ENCODE results near the gene CLMP. TPM values are rescaled to one million over a fixed set of nuclear protein-coding genes. Genes with fewer than 3 reads are reported as not detected.
A peak's percentile ranks its signal among the peaks of the same experiment; 100 is the strongest.
"Not testable (repeated sequence)": the region's sequence is repeated elsewhere in the genome, so short reads cannot be mapped to it uniquely, and the experiment has no call there.

Gene CLMP
- polyA plus RNA-seq, 4 donors = 28.1 to 85.7 (median 40.0) TPM

DNA sequence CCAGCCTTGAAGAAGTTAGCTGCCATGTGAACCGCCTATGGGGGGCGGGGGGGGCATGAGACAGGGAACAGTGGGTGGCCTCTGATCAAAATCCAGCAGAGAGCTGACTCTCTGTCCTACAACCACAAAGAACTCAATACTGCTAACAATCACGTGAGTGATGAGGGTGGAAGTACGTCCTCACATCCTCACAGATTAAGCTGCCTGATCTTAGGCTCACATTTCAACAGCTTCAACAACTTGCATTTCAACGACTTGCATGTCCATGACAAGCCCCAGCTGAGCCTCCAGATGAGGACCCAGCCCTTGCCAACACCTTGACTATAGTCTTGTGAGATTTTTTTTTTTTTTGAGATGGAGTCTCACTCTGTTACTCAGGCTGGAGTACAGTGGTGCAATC, 51.6 kb downstream of the CLMP start:
- DNase-seq (ENCODE audit: low read depth in 4 of 4, low spot score in 3 of 4) = no peak

DNA sequence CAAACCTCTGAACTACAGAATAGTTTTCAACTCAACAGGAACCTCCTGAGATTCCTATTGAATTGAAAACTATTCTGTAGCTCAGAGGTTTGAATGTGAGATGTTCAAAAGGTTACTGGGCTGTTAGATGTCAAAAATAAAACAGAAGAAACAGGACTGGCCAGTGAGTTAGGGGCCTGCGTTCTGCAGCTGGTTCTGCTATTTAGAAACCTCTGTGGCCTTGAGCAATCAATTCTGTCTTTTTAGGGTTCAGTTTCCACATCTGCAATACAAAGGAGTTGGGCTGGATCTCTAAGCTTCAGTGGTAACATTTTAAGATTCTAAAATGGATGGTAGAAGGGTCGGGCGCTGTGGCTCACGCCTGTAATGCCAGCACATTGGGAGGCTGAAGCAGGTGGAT, 55.8 kb downstream of the CLMP start:
- no peak for DNase-seq (ENCODE audit: low read depth in 4 of 4, low spot score in 3 of 4)

DNA sequence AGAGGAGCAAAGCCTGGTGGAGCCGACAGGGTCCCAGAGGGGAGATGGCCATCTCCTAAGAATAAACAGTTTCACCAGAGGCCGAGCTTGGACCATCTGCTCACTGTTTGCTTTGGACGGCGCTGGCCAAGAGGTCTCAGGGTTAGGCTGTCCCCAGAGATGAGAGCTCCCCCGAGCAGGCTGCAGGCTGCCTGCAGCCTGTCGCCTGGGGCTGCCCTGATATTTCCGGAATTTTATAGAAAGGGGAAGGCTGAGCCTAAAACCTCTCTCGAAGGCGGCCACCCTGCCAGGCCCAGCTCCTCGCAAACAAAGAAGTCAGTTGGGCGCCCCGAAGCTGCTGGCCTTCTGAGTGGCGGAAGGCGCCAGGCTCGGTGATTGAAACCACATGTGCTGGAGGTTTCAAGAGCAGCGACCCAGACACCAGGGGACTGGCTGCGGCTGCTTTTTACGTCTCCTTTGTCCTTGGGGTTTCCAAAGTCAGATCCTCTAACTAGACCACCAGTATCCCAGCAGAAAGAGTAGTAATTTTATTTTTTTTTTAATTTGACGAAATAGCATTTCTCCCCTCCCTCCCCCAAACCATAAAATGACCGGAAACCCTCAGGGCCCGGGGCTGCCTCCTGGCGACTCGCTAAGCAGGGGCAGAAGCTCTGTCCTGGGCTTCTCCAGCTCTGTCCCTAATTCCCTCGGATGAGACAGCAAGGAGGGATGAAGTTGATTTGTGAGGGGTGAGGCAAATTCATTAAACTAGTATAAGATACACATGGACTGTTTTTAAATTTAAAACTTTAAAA, 57.4 kb downstream of the CLMP start:
- peak; percentile 71 to 75 (median 73) for DNase-seq (ENCODE audit: low read depth in 4 of 4, low spot score in 3 of 4)

DNA sequence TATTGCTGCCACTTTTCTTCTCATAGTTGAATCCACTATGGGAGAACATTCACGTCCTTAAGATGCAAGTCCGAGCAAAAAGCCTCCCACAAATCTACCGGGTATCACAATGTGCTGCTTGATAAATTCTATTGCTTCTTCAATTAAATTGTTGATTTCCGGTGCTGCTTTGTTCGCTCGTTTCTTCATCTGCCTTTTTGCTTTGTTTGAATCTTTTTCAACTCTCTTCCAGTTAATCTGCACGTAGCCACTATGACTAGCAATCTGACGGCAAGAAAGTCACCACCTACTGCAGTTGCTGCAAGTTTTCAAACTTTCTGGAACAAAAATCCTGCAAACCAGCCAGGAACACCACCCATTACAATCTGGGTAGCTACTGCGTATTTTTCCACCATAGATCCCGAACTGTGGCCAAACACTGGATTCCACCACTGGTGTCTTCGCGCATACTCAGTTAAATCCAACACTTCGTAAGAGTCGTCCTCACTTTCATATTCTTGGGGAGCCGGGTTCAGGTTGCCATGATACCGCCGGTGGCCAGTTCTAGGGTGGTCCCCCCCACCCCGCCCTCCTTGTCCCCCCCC, 59.1 kb downstream of the CLMP start:
- no peak for DNase-seq (ENCODE audit: low read depth in 4 of 4, low spot score in 3 of 4)

DNA sequence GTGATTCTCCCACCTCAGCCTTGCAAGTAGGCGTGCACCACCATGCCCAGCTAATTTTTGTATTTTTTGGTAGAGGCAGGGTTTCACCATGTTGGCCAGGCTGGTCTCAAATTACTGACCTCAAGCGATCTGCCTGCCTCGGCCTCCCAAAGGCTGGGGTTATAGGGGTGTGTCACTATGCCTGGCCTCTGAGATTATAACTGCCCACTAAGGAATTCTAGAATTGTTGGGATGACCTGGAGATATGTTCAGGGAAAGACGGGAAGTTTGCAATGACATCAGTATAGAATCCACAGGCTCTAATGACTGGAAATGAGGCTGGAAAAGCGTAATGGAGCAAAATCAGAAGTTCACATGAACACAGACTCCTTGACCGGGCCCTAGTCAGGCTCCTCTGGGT, 62.2 kb downstream of the CLMP start:
- no peak for DNase-seq (ENCODE audit: low read depth in 4 of 4, low spot score in 3 of 4)

DNA sequence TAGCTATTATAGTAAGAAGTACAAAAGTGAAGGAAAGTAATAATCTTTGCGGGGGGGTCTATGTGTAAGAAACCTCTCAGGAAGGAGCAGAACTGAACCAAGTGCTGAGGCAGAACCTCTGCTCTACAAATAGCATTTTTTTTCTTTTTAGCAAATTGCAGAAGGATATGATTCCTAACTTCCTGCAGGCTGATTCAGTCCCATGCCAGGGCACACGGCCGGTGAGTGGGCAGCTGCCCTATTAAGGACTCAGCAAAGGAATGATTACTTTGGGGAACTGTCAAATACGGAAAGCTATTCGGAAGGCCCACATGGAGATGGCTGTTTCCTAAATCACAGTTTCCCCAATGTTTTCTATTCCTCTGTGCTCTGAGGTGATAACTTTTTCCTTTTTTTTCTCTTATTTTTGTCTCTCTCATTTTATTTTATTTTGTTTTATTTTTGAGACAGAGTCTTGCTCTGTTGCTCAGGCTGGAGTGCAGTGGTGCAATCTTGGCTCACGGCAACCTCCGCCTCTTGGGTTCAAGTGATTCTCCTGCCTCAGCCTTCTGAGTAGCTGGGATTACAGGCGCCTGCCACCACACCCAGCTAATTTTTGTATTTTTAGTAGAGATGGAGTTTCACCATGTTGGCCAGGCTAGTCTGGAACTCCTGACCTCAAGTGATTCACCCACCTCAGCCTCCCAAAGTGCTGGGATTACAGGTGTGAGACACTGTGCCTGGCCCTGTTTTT, 62.8 kb downstream of the CLMP start:
- DNase-seq (ENCODE audit: low read depth in 4 of 4, low spot score in 3 of 4) = not testable (repeated sequence)

DNA sequence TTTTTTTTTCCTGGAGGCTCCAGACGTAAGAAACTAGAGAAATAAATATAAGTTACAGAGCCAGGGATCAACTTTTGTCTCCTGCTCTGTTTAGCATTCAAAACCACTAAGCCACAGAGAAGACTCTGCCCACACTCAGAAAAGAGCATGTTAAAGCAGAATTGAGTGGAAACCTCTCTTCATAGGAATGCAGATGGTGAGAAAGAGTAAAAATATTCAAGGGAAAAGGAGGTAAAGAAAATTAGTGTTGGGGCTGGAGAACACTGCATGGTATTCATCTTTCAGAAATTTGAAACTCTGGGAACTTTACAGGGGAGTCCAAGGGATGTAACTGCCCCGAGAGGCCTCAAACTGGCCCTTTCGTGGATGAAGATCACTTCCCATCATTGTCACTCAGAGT, 65.1 kb downstream of the CLMP start:
- no peak for DNase-seq (ENCODE audit: low read depth in 4 of 4, low spot score in 3 of 4)

DNA sequence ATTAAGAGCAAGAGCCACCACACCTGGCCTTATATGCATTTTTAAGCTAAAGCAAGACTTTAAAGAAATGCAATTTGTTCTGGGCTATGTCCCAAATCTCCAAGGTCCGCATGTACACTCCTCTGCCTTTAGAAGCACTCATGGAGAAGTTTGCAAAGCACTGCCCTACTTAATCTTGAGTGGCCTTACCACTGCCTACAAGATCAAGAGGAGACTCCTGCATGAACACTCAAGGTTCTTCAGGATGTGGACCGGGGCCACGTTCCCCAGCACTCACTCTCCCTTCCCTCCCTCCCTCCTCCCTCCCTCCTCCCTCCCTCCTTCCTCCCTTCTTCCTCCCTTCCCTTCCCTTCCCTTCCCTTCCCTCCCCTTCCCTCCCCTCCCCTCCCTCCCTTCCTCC, 69.9 kb downstream of the CLMP start:
- no peak for DNase-seq (ENCODE audit: low read depth in 4 of 4, low spot score in 3 of 4)

DNA sequence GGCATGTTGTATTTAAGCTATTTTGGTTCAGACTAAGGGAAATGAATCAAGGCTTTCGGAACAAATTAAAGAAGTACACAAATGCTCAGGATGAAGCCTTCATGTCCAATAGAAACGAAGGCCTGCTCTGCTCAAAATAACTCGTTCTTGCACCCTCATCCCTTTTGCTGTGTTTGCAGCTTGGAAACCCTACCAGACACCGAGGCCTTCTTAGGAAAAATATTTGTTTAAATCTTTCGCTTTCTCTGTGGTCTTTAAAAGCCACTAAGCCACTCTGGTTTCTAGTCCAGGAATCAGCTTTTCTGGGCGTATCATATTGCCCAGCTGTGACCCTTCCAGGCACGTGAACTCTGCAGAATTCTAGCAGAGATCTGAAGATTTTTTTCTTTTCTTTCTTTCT, 72.2 kb downstream of the CLMP start:
- no peak for DNase-seq (ENCODE audit: low read depth in 4 of 4, low spot score in 3 of 4)

DNA sequence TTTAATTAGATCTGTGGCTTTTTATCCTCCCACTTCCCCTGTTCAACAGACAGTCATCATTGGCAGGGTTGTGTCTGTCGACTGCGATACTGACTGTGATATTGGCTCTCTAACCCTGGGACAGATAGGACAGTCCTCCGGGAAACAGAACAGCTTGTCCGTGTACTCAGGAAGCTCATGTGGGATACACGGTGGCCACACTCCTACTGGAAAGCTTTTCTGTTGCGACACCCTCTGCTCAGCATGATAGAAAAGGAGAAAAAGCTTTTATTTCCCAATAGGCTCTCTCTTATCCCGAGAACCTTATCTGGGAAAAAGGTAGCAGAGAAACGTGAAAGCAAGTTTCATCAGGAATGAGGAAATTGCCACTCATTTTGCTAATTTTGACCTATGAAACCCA, 72.7 kb downstream of the CLMP start:
- no peak for DNase-seq (ENCODE audit: low read depth in 4 of 4, low spot score in 3 of 4)

DNA sequence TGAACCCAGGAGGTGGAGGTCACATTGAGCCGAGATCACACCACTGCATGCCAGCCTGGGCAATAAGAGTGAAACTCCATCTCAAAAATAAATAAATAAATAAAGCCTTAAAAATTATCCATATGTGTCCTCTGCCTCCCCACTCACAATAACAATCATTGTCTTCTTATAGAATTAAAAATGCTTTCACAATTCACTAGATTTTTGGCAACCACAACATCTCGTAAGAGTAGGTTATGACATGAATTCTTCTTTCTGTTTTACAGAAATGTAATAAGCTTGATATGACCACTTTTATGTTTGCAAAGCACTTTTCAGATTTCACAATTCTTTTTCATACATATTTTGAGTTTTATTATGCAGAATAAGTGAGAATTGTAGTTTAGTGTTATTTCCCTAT, 78.6 kb downstream of the CLMP start:
- no peak for DNase-seq (ENCODE audit: low read depth in 4 of 4, low spot score in 3 of 4)

DNA sequence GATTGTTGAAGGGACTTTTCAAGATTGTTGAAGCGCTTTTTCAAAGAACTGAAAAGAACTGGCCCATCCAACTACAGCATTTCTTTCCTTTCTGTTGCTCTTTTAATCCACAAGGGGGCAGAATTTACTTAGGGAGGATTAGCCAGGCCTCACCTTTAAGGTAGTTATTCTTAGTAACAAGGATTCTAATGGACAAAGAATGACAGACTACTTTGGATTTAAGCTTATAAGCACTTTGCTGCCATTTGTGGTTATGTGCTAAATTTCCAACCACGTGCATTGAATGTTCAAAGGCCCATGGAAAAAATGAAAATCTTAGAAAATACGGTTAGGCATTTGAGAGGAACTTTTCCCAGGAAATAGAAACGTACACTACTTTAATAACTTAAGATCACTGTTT, 83.6 kb downstream of the CLMP start:
- DNase-seq (ENCODE audit: low read depth in 4 of 4, low spot score in 3 of 4) = peak in 1 of 4 donors; percentile 20

DNA sequence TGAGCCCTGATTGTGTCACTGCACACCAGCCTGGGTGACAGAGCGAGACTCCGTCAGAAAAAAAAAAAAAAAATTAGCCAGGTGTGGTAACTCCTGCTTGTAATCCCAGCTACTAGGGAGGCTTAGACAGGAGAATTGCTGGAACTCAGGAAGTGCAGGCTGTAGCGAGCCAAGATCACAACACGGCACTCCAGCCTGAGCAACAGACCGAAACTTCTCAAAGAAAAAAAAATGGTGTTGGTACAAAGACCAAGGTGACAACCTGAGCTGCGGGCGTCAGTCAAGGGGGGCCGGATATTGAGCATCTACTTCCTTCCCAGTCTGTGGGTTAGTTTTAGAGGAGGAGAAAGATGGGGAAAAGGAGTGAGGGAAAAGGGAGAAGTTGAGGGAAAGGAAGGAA, 84.7 kb downstream of the CLMP start:
- DNase-seq (ENCODE audit: low read depth in 4 of 4, low spot score in 3 of 4) = no peak

DNA sequence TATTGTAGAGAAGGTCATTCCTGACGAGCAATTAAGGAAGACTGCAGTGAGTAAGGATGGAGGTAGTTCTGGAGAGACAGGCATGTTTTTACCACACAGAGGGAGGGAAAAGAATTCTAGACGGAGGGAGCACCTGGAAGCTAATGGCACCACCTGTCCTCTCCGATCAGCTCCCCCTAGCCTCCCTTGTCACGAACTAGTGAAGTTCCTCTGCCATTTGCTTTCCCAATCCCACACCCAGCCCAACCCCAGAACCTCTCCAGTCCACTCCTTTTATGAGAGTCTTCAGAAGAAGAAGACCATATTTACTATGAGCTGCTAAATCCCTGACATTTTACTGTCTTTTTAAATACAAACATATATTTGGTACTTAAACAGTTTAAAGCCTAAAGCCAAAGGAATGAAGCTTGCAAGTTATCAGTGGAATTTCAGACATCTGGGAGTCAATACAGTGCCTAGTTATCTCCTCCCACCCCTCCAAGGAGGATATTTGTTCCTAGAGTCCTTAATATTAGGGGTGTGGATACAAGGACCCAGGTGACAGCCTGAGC, 87.0 kb downstream of the CLMP start:
- DNase-seq (ENCODE audit: low read depth in 4 of 4, low spot score in 3 of 4) = no peak

DNA sequence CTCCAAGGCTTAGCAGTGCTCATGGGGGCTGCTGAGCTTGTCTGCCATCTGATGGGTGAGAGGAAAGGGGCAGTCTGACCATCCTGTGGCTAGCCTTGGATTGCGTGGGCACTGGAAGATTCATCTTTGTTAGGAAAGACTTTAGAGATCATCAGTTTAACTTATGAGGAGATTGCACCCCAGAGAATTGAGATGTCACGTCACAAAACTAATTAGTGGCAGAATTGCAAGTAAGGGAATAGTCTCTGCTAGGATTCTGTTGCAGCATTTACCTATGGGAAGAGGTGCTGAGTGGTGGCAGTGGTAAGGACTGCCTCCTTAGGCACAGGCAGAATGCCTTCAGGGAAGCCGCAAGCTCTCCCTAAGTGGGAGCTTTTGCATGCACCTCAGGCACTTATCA, 90.4 kb downstream of the CLMP start:
- DNase-seq (ENCODE audit: low read depth in 4 of 4, low spot score in 3 of 4) = no peak

DNA sequence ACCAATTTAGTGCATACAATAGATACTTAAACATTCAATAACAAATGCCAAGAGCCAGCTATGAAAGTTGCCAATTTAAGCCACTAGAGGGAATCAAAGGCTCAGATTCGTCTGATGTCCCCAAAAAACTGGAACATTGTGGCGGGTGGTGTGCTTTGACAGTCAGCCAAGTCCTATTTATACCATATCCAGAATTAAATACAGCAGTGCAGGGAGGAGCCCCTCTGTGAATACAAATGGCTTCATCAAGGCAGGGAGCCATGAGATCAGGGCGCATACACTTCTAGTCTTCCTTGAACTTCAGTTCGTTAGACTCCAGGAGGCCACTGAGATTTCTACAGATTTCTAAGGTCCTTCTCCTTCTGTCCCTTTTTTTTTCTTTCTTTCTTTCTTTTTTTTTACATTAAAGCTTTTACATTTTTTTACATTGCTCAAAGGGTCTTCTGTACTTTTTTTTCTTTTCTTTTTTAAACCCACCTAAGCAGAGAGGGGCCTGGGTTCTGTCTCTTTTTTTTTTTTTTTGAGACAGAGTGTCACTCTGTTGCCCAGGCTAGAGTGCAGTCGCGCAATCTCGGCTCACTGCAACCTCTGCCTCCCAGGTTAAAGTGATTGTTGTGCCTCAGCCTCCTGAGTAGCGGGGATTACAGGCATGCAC, 91.6 kb downstream of the CLMP start:
- DNase-seq (ENCODE audit: low read depth in 4 of 4, low spot score in 3 of 4) = peak; percentile 57 to 69 (median 58)

DNA sequence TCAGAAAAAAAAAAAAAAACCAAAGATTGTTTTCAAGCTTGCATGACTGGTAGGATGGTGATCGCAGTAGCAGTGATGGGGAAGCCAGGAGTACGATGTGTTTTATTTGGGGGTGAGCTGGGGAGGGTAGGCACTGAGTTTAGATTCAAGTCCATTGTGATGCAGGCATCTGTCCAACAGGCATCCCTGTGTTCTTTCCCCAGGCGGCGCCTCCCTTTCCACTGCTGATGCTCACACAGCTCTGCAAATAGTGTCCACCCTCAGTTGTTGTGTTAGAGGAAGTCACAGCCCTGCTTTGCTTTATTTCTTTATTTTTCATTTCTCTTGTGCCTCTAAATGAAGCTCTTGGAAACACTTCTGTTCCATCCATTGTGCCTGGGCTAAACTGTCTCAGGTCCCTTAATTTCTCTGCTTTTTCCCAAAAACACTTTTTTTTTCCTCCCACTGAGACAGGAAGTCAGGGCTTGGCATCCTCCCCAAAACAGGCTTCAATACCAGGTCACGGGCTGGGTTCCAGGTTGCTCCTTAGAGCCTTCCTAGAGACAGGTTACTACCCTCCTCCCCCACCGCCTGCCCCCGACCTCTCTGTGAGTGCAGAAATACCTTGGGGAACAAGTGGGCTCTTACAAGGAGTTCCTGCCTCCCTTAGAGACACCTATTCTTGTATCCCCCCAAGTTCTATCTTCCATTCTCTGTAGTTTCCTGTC, 94.5 kb downstream of the CLMP start:
- DNase-seq (ENCODE audit: low read depth in 4 of 4, low spot score in 3 of 4) = no peak

DNA sequence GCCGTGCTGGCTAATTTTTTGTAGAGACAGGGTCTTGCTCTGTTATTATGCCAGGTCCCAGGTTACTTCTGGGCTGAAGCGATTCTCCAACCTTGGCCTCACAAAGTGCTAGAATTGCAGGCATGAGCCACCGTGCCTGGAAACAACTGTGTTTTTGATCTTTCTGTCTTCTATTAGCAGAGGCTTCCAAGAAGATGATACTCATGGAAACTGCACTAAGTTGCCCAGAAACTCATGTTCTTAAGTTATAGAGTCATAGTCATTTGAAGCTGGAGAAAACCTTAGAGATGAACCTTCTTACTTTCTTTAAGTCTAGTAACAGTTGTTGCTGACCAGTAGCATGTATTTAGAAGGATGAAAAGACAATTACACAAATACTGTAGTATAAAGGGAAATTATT, 96.1 kb downstream of the CLMP start:
- no peak for DNase-seq (ENCODE audit: low read depth in 4 of 4, low spot score in 3 of 4)

DNA sequence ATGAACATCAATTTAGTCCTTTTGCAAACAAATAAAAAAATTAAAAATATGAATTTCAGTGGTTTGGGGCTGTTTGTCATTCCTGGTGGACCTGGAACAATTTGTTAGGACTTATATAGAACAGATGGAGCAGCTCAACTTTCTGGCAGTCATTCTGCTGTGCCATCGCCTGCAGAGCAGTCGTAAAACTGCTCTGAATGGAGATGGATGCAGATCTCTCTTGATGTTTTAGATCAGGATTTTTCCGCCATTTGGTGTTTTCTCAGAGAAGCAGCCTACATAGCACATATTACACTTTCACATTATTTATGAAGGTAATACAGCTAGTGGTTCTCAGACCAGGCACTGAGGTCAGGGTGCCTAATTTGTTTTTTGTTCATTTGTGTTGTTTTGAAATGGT, 101.3 kb downstream of the CLMP start:
- no peak for DNase-seq (ENCODE audit: low read depth in 4 of 4, low spot score in 3 of 4)

DNA sequence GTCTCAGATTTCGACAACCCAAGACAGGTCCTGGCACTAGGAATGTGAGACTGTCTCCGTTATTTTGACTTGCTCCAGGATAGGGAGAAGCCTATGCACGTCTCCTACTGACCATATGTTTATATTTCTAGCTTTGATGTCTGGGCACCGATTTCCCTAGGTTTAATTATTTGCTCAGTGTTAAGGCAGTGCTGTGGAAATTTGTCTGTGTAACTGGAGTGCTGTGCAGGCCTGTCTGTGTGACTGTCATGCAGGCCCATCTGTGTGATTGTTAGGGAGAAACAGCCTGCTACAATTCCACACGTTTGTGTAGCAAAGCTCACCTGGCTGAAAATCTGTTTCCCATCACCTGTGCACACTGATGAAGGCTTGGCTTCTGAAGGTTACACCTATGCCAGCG, 103.5 kb downstream of the CLMP start:
- no peak for DNase-seq (ENCODE audit: low read depth in 4 of 4, low spot score in 3 of 4)
